Activated CD4-positive, alpha-beta memory T cell treated with anti-CD3 and anti-CD28 coated beads for 36 hours (primary cell): ENCODE data around the gene ARHGEF40. TPM values are rescaled to one million over a fixed set of nuclear protein-coding genes. Genes with fewer than 3 reads are reported as not detected.

ENCODE experiments used
- CTCF ChIA-PET: fragments of 350-600 bp; sonication (Branson Sonifier 250); formaldehyde crosslinking; loops from one replicate; lab custom pipeline; 2021; ENCODE audit warnings: antibody characterized with exemption, inconsistent platforms; lab: Charles Lee
- POLR2A ChIA-PET: fragments of 350-600 bp; sonication (Branson Sonifier 250); formaldehyde crosslinking; loops from one replicate; lab custom pipeline; 2021; ENCODE audit warnings: antibody characterized with exemption; lab: Charles Lee
- DNase-seq: peaks from one replicate; pipeline ENCODE4 v3.0.0-alpha.2; 2020
- H3K27ac Mint-ChIP-seq: one replicate; pipeline ENCODE4 v1.8.0; 2021; ENCODE audit warnings: mixed read lengths
- H3K27me3 Mint-ChIP-seq: one replicate; pipeline ENCODE4 v1.8.0; 2021; ENCODE audit warnings: mixed read lengths
- H3K36me3 Mint-ChIP-seq: one replicate; pipeline ENCODE4 v1.8.0; 2021; ENCODE audit warnings: mixed read lengths
- H3K4me1 Mint-ChIP-seq: one replicate; pipeline ENCODE4 v1.8.0; 2021; ENCODE audit warnings: low read depth, mixed read lengths
- H3K4me3 Mint-ChIP-seq: one replicate; pipeline ENCODE4 v1.8.0; 2021; ENCODE audit warnings: mild to moderate bottlenecking, mixed read lengths
- H3K9me3 Mint-ChIP-seq: one replicate; pipeline ENCODE4 v1.8.0; 2021; ENCODE audit warnings: mixed read lengths
- intact Hi-C: fragments of 100-400 bp; cut with micrococcal nuclease; formaldehyde crosslinking; loops from one replicate; pipeline ENCODE4 v1.15.1; 2023
- total RNA-seq, 2 experiments: library from RNA; stranded (reverse); gene quantifications; one replicate each; pipeline ENCODE4 v1.2.3, GENCODE V29; 2021

Gene ARHGEF40
- total RNA-seq, result under 1 TPM; 0.33 to 0.44 TPM

GRCh38 chr14:21070083-21070609 is at the start of gene ARHGEF40:
Gene ARHGEF40, plus strand, starts transcription at chr14:21070304. Its CDS starts 93 bp downstream, at chr14:21070397.
- DNase-seq, result peak; percentile 36
- POLR2A ChIA-PET, result interaction anchor here (1.0 to 1.2 kb wide), 2 partner anchors 27 to 33 kb away, joined by 3 to 4 read pairs; no protein-coding TSS in a partner anchor
- intact Hi-C loops, result no loop called here
- Mint-ChIP-seq H3K27ac (no peak within 1 kb of the TSS), H3K9me3 (no peaks in the 10 kb centered on the region), H3K27me3 (peaks cover 56% of the 10 kb centered on the region), H3K4me3 (peak within 1 kb of the TSS; percentile 69), H3K36me3 (no peaks in the 10 kb centered on the region), H3K4me1 (peaks cover 33% of the 10 kb centered on the region)
- CTCF ChIA-PET, result interaction anchor here (1.2 to 3.7 kb wide), 11 partner anchors 9 to 99 kb away, joined by 3 to 51 read pairs (median 8); partner anchors contain the start of gene ZNF219

- Mint-ChIP-seq H3K9me3 (no peaks in the 10 kb centered on the region), H3K4me1 (peaks cover 9% of the 10 kb centered on the region), H3K36me3 (no peaks in the 10 kb centered on the region), H3K27ac (no peak overlapping the region), H3K4me3 (no peak overlapping the region), H3K27me3 (no peaks in the 10 kb centered on the region)
- CTCF ChIA-PET, result interaction anchor here (0.8 to 12.7 kb wide), 8 partner anchors 9 to 115 kb away, joined by 3 to 334 read pairs (median 4); partner anchors contain the start of genes TMEM253, TPPP2 and ZNF219
- no peak for DNase-seq
- POLR2A ChIA-PET, result no interaction called here
- intact Hi-C loops, result no loop called here
These were observed 49.0 kb upstream of the ARHGEF40 start for GRCh38 chr14:21020977-21021545.

- intact Hi-C loops, result no loop called here
- no peak overlapping the region for H3K27ac Mint-ChIP-seq
- H3K9me3 Mint-ChIP-seq, result no peaks in the 10 kb centered on the region
- H3K27me3 Mint-ChIP-seq, result no peaks in the 10 kb centered on the region
- DNase-seq, result no peak
- ChIA-PET POLR2A (no interaction called here), CTCF (interaction anchor here (1.0 to 11.9 kb wide), 7 partner anchors 8 to 83 kb away, joined by 3 to 334 read pairs (median 5); partner anchors contain the start of genes RNASE7 and TMEM253)
- H3K36me3 Mint-ChIP-seq, result no peaks in the 10 kb centered on the region
- peaks cover 9% of the 10 kb centered on the region for H3K4me1 Mint-ChIP-seq
- no peak overlapping the region for H3K4me3 Mint-ChIP-seq
These were observed 47.4 kb upstream of the ARHGEF40 start for GRCh38 chr14:21022686-21023085.

GRCh38 chr14:21023174-21023573 is 46.9 kb upstream of the ARHGEF40 start:
- Mint-ChIP-seq H3K27me3 (no peaks in the 10 kb centered on the region), H3K4me1 (peaks cover 9% of the 10 kb centered on the region), H3K4me3 (no peak overlapping the region), H3K36me3 (no peaks in the 10 kb centered on the region), H3K27ac (no peak overlapping the region), H3K9me3 (no peaks in the 10 kb centered on the region)
- no peak for DNase-seq
- intact Hi-C loops, result no loop called here
- CTCF ChIA-PET, result interaction anchor here (1.0 to 3.0 kb wide), 7 partner anchors 9 to 81 kb away, joined by 3 to 17 read pairs (median 5); partner anchors contain the start of gene RNASE7
- POLR2A ChIA-PET, result interaction anchor here (0.6 kb wide), 1 partner anchor 43 kb away, joined by 3 read pairs; no protein-coding TSS in a partner anchor

GRCh38 chr14:21023817-21024584 is 46.1 kb upstream of the ARHGEF40 start:
- H3K4me1 Mint-ChIP-seq, result peaks cover 9% of the 10 kb centered on the region
- ChIA-PET POLR2A (interaction anchor here (0.6 to 1.7 kb wide), 2 partner anchors 42 to 80 kb away, joined by 3 to 5 read pairs; no protein-coding TSS in a partner anchor), CTCF (interaction anchor here (1.0 to 3.0 kb wide), 8 partner anchors 9 to 80 kb away, joined by 3 to 17 read pairs (median 4); partner anchors contain the start of gene RNASE7)
- no peaks in the 10 kb centered on the region for H3K36me3 Mint-ChIP-seq
- H3K27me3 Mint-ChIP-seq, result no peaks in the 10 kb centered on the region
- no peak overlapping the region for H3K27ac Mint-ChIP-seq
- intact Hi-C loops, result no loop called here
- DNase-seq, result peak; percentile 35
- H3K4me3 Mint-ChIP-seq, result peak overlapping the region; percentile 73
- no peaks in the 10 kb centered on the region for H3K9me3 Mint-ChIP-seq

DNA sequence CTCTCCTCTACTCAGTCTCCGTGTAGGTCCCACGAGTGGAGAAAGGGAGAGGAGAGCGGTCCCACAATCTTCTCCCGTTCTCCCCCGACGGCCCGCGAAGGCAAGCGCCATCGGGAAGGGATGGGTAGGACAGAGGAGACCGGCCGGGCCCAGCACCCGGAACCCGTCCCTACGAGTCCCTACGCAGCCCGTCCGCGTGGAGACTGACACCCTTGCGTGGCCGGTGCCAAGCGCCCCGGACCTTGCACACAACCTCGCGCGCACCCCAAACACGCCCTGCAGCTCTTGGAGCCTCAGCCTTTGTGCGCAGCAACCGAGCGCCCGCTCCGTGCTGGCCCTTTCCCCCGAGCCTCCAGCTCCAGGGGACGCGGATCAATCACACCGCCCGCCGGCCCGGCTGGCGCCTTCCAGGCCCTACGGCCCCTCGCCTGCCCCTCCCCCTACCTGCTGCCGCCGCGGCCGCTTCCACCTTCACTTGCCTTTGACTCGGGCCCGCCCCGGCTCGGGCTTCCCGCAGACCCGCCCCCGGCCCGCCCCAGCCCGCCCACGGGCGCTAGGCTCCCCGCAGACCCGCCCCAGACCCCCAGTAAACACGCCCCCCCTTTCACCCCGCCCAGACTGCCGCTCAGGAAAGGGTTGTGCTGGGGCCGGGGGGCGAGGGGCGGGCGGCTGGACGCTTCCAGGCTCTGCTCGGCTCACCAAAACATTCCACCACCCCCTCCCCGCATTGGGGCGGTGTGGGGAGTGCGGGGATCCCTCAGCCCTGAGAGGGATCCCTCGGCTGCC is 45.3 kb upstream of the ARHGEF40 start, which contains the start of gene NDRG2:
TSS of gene NDRG2 (minus strand) at position 477 of the 786 bp plus-strand sequence. CDS start 1,746 bp downstream, outside the sequence.
- no peak within 1 kb of the TSS for H3K27ac Mint-ChIP-seq
- peak within 1 kb of the TSS; percentile 73 for H3K4me3 Mint-ChIP-seq
- H3K9me3 Mint-ChIP-seq, result no peaks in the 10 kb centered on the region
- H3K36me3 Mint-ChIP-seq, result no peaks in the 10 kb centered on the region
- intact Hi-C loops, result no loop called here
- no peaks in the 10 kb centered on the region for H3K27me3 Mint-ChIP-seq
- ChIA-PET CTCF (interaction anchor here (1.0 to 3.0 kb wide), 4 partner anchors 10 to 79 kb away, joined by 3 to 17 read pairs (median 8); no protein-coding TSS in a partner anchor), POLR2A (interaction anchor here (1.7 kb wide), 1 partner anchor 80 kb away, joined by 5 read pairs; no protein-coding TSS in a partner anchor)
- peaks cover 9% of the 10 kb centered on the region for H3K4me1 Mint-ChIP-seq
- DNase-seq, result peak; percentile 76

DNA sequence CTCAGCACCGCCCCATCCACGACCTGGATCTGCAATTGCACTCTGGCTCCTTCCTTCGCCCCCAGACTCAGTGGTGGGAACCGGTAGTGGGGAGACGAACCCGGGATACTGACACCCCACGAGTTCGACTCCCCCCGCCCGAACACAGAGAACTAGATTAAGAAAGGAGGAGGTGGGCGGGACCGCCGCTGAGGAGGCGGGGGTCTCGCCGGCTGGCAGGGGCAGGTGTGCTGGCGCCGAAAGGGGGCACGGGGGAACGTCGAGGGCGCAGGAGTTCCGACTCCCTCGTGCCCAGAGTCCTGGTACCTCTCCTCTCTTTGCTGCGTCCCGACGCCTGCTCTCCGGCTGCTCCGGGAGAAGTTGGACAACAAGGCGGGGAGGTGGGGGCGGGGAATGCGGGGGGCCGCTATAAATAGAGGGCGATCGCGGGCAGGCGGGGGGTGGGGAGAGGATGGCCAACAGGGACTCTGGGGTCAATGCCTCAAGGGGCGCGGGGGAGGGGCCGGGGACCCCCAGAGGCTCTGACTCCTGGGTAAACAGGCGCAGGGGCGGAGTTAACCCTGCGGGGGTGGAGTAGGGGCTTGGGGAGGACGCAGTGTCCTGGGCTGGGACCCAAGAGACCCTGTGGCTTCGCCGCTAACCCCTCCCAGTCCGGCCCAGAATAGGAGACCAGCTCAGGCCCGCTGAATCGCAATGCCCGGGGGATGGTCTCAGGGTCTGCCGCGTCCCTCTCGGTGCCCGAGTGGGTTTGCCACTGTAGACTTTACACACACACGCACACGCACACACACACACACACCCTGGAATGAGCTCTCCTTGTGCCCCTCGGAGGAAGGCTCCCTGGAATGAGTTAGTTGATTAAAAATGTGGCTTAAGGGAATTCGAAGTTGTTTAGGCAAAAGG is 44.5 kb upstream of the ARHGEF40 start:
- no peak overlapping the region for H3K27ac Mint-ChIP-seq
- POLR2A ChIA-PET, result interaction anchor here (1.7 kb wide), 1 partner anchor 79 kb away, joined by 5 read pairs; no protein-coding TSS in a partner anchor
- peaks cover 9% of the 10 kb centered on the region for H3K4me1 Mint-ChIP-seq
- no peaks in the 10 kb centered on the region for H3K9me3 Mint-ChIP-seq
- H3K4me3 Mint-ChIP-seq, result peak overlapping the region; percentile 64
- no peaks in the 10 kb centered on the region for H3K36me3 Mint-ChIP-seq
- CTCF ChIA-PET, result interaction anchor here (1.0 to 3.0 kb wide), 4 partner anchors 11 to 79 kb away, joined by 3 to 17 read pairs (median 13); no protein-coding TSS in a partner anchor
- no peaks in the 10 kb centered on the region for H3K27me3 Mint-ChIP-seq
- intact Hi-C loops, result no loop called here
- DNase-seq, result no peak

DNA sequence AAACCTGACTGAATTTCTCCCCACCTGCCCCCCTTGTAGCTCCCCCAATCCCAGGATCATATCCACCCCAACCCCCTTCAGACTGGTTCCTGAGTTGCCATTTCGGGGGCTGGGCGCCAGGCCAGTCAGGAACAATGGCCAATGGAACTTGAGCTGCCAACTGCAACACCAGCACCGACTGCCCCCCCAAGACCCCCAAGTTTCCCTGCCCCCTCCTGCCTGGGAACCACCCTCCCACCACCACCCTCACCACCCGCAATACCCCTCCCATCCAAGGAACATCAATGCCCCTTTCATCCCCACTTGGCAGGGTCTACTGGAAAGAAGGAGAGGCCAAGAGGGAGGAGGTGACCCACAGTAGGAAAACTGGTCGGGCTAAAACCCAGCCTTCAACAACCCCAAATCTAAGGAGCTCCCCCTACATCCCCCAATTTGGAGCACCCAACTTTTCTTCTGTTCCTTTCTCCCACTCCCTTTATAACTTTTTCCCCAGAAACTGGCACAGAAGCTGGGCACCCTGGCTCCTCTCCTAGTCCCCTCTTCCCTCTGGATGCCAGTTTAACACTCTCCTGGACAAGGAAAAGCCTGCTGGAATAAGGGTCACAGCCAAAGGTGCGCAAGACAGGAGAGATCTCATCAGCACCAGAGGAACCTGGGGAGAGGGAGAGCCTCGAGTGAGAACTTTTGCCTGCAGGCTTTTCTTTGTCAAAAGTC is 43.7 kb upstream of the ARHGEF40 start:
- POLR2A ChIA-PET, result no interaction called here
- H3K4me1 Mint-ChIP-seq, result peaks cover 9% of the 10 kb centered on the region
- CTCF ChIA-PET, result interaction anchor here (1.7 kb wide), 1 partner anchor 12 kb away, joined by 14 read pairs; no protein-coding TSS in a partner anchor
- no peaks in the 10 kb centered on the region for H3K36me3 Mint-ChIP-seq
- no peaks in the 10 kb centered on the region for H3K27me3 Mint-ChIP-seq
- H3K9me3 Mint-ChIP-seq, result no peaks in the 10 kb centered on the region
- H3K4me3 Mint-ChIP-seq, result no peak overlapping the region
- H3K27ac Mint-ChIP-seq, result no peak overlapping the region
- DNase-seq, result no peak
- intact Hi-C loops, result no loop called here

DNA sequence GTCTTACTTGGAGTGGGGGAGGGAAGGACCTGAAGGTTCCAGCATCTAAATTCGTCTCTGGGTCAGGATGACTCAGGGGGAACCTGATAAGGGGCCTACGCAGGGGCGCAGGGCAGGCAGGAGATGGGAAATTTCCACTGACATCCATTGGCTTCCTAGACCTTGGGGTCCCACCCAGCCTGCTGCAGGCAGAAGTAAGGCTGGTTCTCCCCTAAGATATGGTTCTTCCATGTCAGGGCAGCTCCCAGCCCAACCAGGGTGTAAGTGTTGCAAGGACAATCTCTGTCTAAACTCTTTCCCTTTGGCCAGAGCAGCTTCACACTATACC is 43.2 kb upstream of the ARHGEF40 start:
- Mint-ChIP-seq H3K4me1 (peaks cover 9% of the 10 kb centered on the region), H3K27ac (no peak overlapping the region), H3K27me3 (no peaks in the 10 kb centered on the region), H3K4me3 (no peak overlapping the region), H3K36me3 (no peaks in the 10 kb centered on the region), H3K9me3 (no peaks in the 10 kb centered on the region)
- CTCF ChIA-PET, result interaction anchor here (1.7 kb wide), 1 partner anchor 12 kb away, joined by 14 read pairs; no protein-coding TSS in a partner anchor
- no peak for DNase-seq
- intact Hi-C loops, result no loop called here
- POLR2A ChIA-PET, result no interaction called here

GRCh38 chr14:21029917-21030316 is 40.2 kb upstream of the ARHGEF40 start, which contains the start of gene TPPP2:
Gene TPPP2, plus strand, starts transcription at chr14:21030217. Its CDS starts 365 bp downstream, at chr14:21030582.
- H3K4me3 Mint-ChIP-seq, result no peak within 1 kb of the TSS
- no peaks in the 10 kb centered on the region for H3K9me3 Mint-ChIP-seq
- no peak for DNase-seq
- no peak within 1 kb of the TSS for H3K27ac Mint-ChIP-seq
- CTCF ChIA-PET, result interaction anchor here (0.8 to 3.5 kb wide), 2 partner anchors 9 to 15 kb away, joined by 4 to 21 read pairs; no protein-coding TSS in a partner anchor
- intact Hi-C loops, result no loop called here
- no peaks in the 10 kb centered on the region for H3K36me3 Mint-ChIP-seq
- H3K27me3 Mint-ChIP-seq, result no peaks in the 10 kb centered on the region
- POLR2A ChIA-PET, result no interaction called here
- no peaks in the 10 kb centered on the region for H3K4me1 Mint-ChIP-seq
